ENCODE data around the gene CHN2. TPM values are rescaled to one million over a fixed set of nuclear protein-coding genes. Genes with fewer than 3 reads are reported as not detected.

The CHN2 gene
- total RNA-seq, 1 experiment from 2014 or later = 5.1 TPM

GRCh38 chr7:29447828-29448227, 253.3 kb downstream of the CHN2 start:
- ChIA-PET CTCF (no interaction called here), POLR2A (no interaction called here)
- Mint-ChIP-seq H3K9me3 (ENCODE audit: unreplicated experiment) (no peaks in the 10 kb centered on the region), H3K27ac (ENCODE audit: low read depth, unreplicated experiment) (no peak overlapping the region), H3K36me3 (ENCODE audit: insufficient read depth, unreplicated experiment) (no peaks in the 10 kb centered on the region), H3K4me3 (ENCODE audit: unreplicated experiment) (no peak overlapping the region), H3K4me1 (ENCODE audit: insufficient read depth, unreplicated experiment) (peaks cover 7% of the 10 kb centered on the region), H3K27me3 (ENCODE audit: insufficient read depth, unreplicated experiment) (no peaks in the 10 kb centered on the region)
- DNase-seq (ENCODE audit: unreplicated experiment) = no peak
- BruUV-seq (replicated peaks) = no TSS peak
- no peak for TF ChIP-seq CTCF (IDR thresholded peaks at IDR 0.05; ENCODE audit: unreplicated experiment)
- intact Hi-C loops (cut with micrococcal nuclease) = no loop called here

GRCh38 chr7:29449569-29450260, 255.1 kb downstream of the CHN2 start:
- intact Hi-C loops (cut with micrococcal nuclease) = no loop called here
- Mint-ChIP-seq H3K9me3 (ENCODE audit: unreplicated experiment) (no peaks in the 10 kb centered on the region), H3K4me1 (ENCODE audit: insufficient read depth, unreplicated experiment) (peaks cover 7% of the 10 kb centered on the region), H3K27ac (ENCODE audit: low read depth, unreplicated experiment) (peak overlapping the region; percentile 8), H3K4me3 (ENCODE audit: unreplicated experiment) (no peak overlapping the region), H3K27me3 (ENCODE audit: insufficient read depth, unreplicated experiment) (no peaks in the 10 kb centered on the region), H3K36me3 (ENCODE audit: insufficient read depth, unreplicated experiment) (no peaks in the 10 kb centered on the region)
- no peak for TF ChIP-seq CTCF (IDR thresholded peaks at IDR 0.05; ENCODE audit: unreplicated experiment)
- ChIA-PET POLR2A (interaction anchor here (0.8 to 1.6 kb wide), 2 partner anchors 15 to 41 kb away, joined by 3 to 4 read pairs; no protein-coding TSS in a partner anchor), CTCF (interaction anchor here (0.5 to 1.3 kb wide), 4 partner anchors 25 to 355 kb away, joined by 3 to 4 read pairs (median 3); no protein-coding TSS in a partner anchor)
- DNase-seq (ENCODE audit: unreplicated experiment) = no peak
- no TSS peak for BruUV-seq (replicated peaks)

GRCh38 chr7:29453021-29453420, 258.4 kb downstream of the CHN2 start:
- H3K4me3 Mint-ChIP-seq (ENCODE audit: unreplicated experiment) = no peak overlapping the region
- H3K36me3 Mint-ChIP-seq (ENCODE audit: insufficient read depth, unreplicated experiment) = no peaks in the 10 kb centered on the region
- H3K27ac Mint-ChIP-seq (ENCODE audit: low read depth, unreplicated experiment) = no peak overlapping the region
- intact Hi-C loops (cut with micrococcal nuclease) = no loop called here
- peaks cover 7% of the 10 kb centered on the region for H3K4me1 Mint-ChIP-seq (ENCODE audit: insufficient read depth, unreplicated experiment)
- no peaks in the 10 kb centered on the region for H3K27me3 Mint-ChIP-seq (ENCODE audit: insufficient read depth, unreplicated experiment)
- CTCF ChIA-PET = interaction anchor here (0.8 kb wide), 1 partner anchor 54 kb away, joined by 3 read pairs; no protein-coding TSS in a partner anchor
- DNase-seq (ENCODE audit: unreplicated experiment) = no peak
- no peaks in the 10 kb centered on the region for H3K9me3 Mint-ChIP-seq (ENCODE audit: unreplicated experiment)
- TF ChIP-seq CTCF (IDR thresholded peaks at IDR 0.05; ENCODE audit: unreplicated experiment) = no peak
- POLR2A ChIA-PET = no interaction called here
- BruUV-seq (replicated peaks) = no TSS peak

GRCh38 chr7:29454464-29454863, 259.9 kb downstream of the CHN2 start:
- POLR2A ChIA-PET = no interaction called here
- no peak for TF ChIP-seq CTCF (IDR thresholded peaks at IDR 0.05; ENCODE audit: unreplicated experiment)
- CTCF ChIA-PET = no interaction called here
- Mint-ChIP-seq H3K9me3 (ENCODE audit: unreplicated experiment) (no peaks in the 10 kb centered on the region), H3K4me1 (ENCODE audit: insufficient read depth, unreplicated experiment) (peaks cover 7% of the 10 kb centered on the region), H3K4me3 (ENCODE audit: unreplicated experiment) (no peak overlapping the region), H3K27me3 (ENCODE audit: insufficient read depth, unreplicated experiment) (no peaks in the 10 kb centered on the region), H3K36me3 (ENCODE audit: insufficient read depth, unreplicated experiment) (no peaks in the 10 kb centered on the region), H3K27ac (ENCODE audit: low read depth, unreplicated experiment) (no peak overlapping the region)
- intact Hi-C loops (cut with micrococcal nuclease) = no loop called here
- BruUV-seq (replicated peaks) = no TSS peak
- DNase-seq (ENCODE audit: unreplicated experiment) = no peak
